ENCODE results near the gene BEGAIN. TPM values are rescaled to one million over a fixed set of nuclear protein-coding genes. Genes with fewer than 3 reads are reported as not detected.

The BEGAIN gene
- total and polyA plus RNA-seq, 2 donors from 2014 or later = 0.52 to 1.4 TPM

- no peak for FAIRE-seq
These were observed 46.2 kb upstream of the BEGAIN start for GRCh38 chr14:100633406-100633805.

GRCh38 chr14:100629696-100630095 lies 42.5 kb upstream of the BEGAIN start:
- intact Hi-C loops (cut with DNase I) = no loop called here
- H3K4me3 ChIP-seq (ENCODE audit: low read length in 3 of 3) = no peak overlapping the region
- no peak overlapping the region for H3K9ac ChIP-seq (ENCODE audit: low read length in 3 of 3)
- DNase-seq (no peak), FAIRE-seq (no peak)
- no peak for TF ChIP-seq CTCF (IDR thresholded peaks at IDR 0.05; ENCODE audit: borderline replicate concordance, extremely low read depth, insufficient read depth)
- H3K27ac ChIP-seq (ENCODE audit: low read depth in 2 of 2, low read length in 2 of 2) = no peak overlapping the region
- H3K36me3 ChIP-seq (ENCODE audit: control insufficient read depth in 2 of 3, insufficient read depth in 3 of 3, low read length in 3 of 3) = no peaks in the 10 kb centered on the region
- H3K4me1 ChIP-seq (ENCODE audit: control insufficient read depth in 2 of 3, insufficient read depth in 2 of 3, low read depth in 1 of 3, low read length in 3 of 3) = no peaks in the 10 kb centered on the region
- no peaks in the 10 kb centered on the region for H3K27me3 ChIP-seq (ENCODE audit: control insufficient read depth, insufficient read depth, low read length)
- no peaks in the 10 kb centered on the region for H3K9me3 ChIP-seq (ENCODE audit: control insufficient read depth in 2 of 3, insufficient read depth in 1 of 3, low read length in 3 of 3)

More at GRCh38 chr14:100633406-100633805, 46.2 kb upstream of the BEGAIN start:
- intact Hi-C loops (cut with DNase I) = no loop called here
- DNase-seq = no peak
- H3K4me3 ChIP-seq (ENCODE audit: low read length in 3 of 3) = no peak overlapping the region
- no peaks in the 10 kb centered on the region for H3K4me1 ChIP-seq (ENCODE audit: control insufficient read depth in 2 of 3, insufficient read depth in 2 of 3, low read depth in 1 of 3, low read length in 3 of 3)
- H3K9me3 ChIP-seq (ENCODE audit: control insufficient read depth in 2 of 3, insufficient read depth in 1 of 3, low read length in 3 of 3) = no peaks in the 10 kb centered on the region
- H3K36me3 ChIP-seq (ENCODE audit: control insufficient read depth in 2 of 3, insufficient read depth in 3 of 3, low read length in 3 of 3) = no peaks in the 10 kb centered on the region
- H3K27ac ChIP-seq (ENCODE audit: low read depth in 2 of 2, low read length in 2 of 2) = no peak overlapping the region
- TF ChIP-seq CTCF (IDR thresholded peaks at IDR 0.05; ENCODE audit: borderline replicate concordance, extremely low read depth, insufficient read depth) = no peak
- no peak overlapping the region for H3K9ac ChIP-seq (ENCODE audit: low read length in 3 of 3)
- H3K27me3 ChIP-seq (ENCODE audit: control insufficient read depth, insufficient read depth, low read length) = no peaks in the 10 kb centered on the region

GRCh38 chr14:100629098-100629497 lies 41.9 kb upstream of the BEGAIN start:
- no peak for FAIRE-seq
- Histone ChIP-seq H3K27ac (ENCODE audit: low read depth in 2 of 2, low read length in 2 of 2) (no peak overlapping the region), H3K4me3 (ENCODE audit: low read length in 3 of 3) (no peak overlapping the region)

More at GRCh38 chr14:100629098-100629497, 41.9 kb upstream of the BEGAIN start:
- intact Hi-C loops (cut with DNase I) = no loop called here
- H3K36me3 ChIP-seq (ENCODE audit: control insufficient read depth in 2 of 3, insufficient read depth in 3 of 3, low read length in 3 of 3) = no peaks in the 10 kb centered on the region
- H3K4me1 ChIP-seq (ENCODE audit: control insufficient read depth in 2 of 3, insufficient read depth in 2 of 3, low read depth in 1 of 3, low read length in 3 of 3) = no peaks in the 10 kb centered on the region
- DNase-seq = no peak
- no peaks in the 10 kb centered on the region for H3K27me3 ChIP-seq (ENCODE audit: control insufficient read depth, insufficient read depth, low read length)
- no peak for TF ChIP-seq CTCF (IDR thresholded peaks at IDR 0.05; ENCODE audit: borderline replicate concordance, extremely low read depth, insufficient read depth)
- no peak overlapping the region for H3K9ac ChIP-seq (ENCODE audit: low read length in 3 of 3)
- H3K9me3 ChIP-seq (ENCODE audit: control insufficient read depth in 2 of 3, insufficient read depth in 1 of 3, low read length in 3 of 3) = no peaks in the 10 kb centered on the region

All from kidney (tissue), 14 donors.